Coronary artery (tissue), 2 donors: ENCODE measurements around the gene TDRD10.

Source experiments
- DNase-seq: peaks from one replicate; pipeline ENCODE4 v3.0.0-alpha.2; 2017; ENCODE audit warnings: low spot score
- H3K27ac ChIP-seq, 2 donors: fragments of 200-600 bp; sonication (generic); one replicate each; pipeline ENCODE4 v1.5.1; 2016 to 2019
- H3K4me3 ChIP-seq: fragments of 200-600 bp; sonication (generic); 2 replicates; pipeline ENCODE4 v1.5.1; 2016; ENCODE audit warnings: mild to moderate bottlenecking, moderate library complexity
- CTCF ChIP-seq: fragments of 200-600 bp; sonication (generic); IDR thresholded peaks from one replicate; pipeline ENCODE4 v1.5.1; 2019; ENCODE audit warnings: antibody characterized with exemption

The TDRD10 gene

GRCh38 chr1:154514066-154514553, 12.1 kb downstream of the TDRD10 start:
- no peak for DNase-seq
- no peak for TF ChIP-seq CTCF
- H3K4me3 ChIP-seq = no peak overlapping the region
- no peak overlapping the region for H3K27ac ChIP-seq

GRCh38 chr1:154517661-154518060, 15.6 kb downstream of the TDRD10 start:
- TF ChIP-seq CTCF = no peak
- Histone ChIP-seq H3K4me3 (no peak overlapping the region), H3K27ac (no peak overlapping the region)
- no peak for DNase-seq

GRCh38 chr1:154519591-154519991, 17.6 kb downstream of the TDRD10 start:
- DNase-seq = no peak
- Histone ChIP-seq H3K27ac (peak overlapping the region in 1 of 2 donors; percentile 56), H3K4me3 (no peak overlapping the region)
- no peak for TF ChIP-seq CTCF

- TF ChIP-seq CTCF = no peak
- peak overlapping the region in 1 of 2 donors; percentile 56 for H3K27ac ChIP-seq
- DNase-seq = no peak
These were observed 18.3 kb downstream of the TDRD10 start for GRCh38 chr1:154520333-154520732.

GRCh38 chr1:154521695-154522094, 19.7 kb downstream of the TDRD10 start:
- TF ChIP-seq CTCF = no peak
- DNase-seq = no peak
- no peak overlapping the region for H3K27ac ChIP-seq
- H3K4me3 ChIP-seq = no peak overlapping the region

More at GRCh38 chr1:154520333-154520732, 18.3 kb downstream of the TDRD10 start:
- H3K4me3 ChIP-seq = no peak overlapping the region

- Histone ChIP-seq H3K4me3 (no peak overlapping the region), H3K27ac (no peak overlapping the region)
- no peak for DNase-seq
- TF ChIP-seq CTCF = no peak
These were observed 22.9 kb downstream of the TDRD10 start for GRCh38 chr1:154524881-154525280.

- no peak for DNase-seq
- no peak for TF ChIP-seq CTCF
- H3K4me3 ChIP-seq = no peak overlapping the region
- no peak overlapping the region for H3K27ac ChIP-seq
These were observed 25.2 kb downstream of the TDRD10 start for GRCh38 chr1:154527192-154527591.
